ENCODE data around the gene SAMD4A. TPM values are rescaled to one million over a fixed set of nuclear protein-coding genes. Genes with fewer than 3 reads are reported as not detected.
A peak's percentile ranks its signal among the peaks of the same experiment; 100 is the strongest.

The SAMD4A gene
- total RNA-seq, 1 donor from 2014 or later, result 66.0 TPM

- H3K27me3 ChIP-seq, result no peaks in the 10 kb centered on the region
- H3K36me3 ChIP-seq, result no peaks in the 10 kb centered on the region
- no peak for DNase-seq (ENCODE audit: low spot score in 2 of 2)
- H3K4me3 ChIP-seq, result no peak overlapping the region
- intact Hi-C loops (cut with DNase I), result loop anchor here (5.0 kb wide), 1 partner anchor 330 kb away; no protein-coding TSS in a partner anchor
- peaks cover 0 to 3% of the 10 kb centered on the region in 2 donors for H3K4me1 ChIP-seq
- no peak overlapping the region for H3K27ac ChIP-seq
- no peak for TF ChIP-seq CTCF (IDR thresholded peaks at IDR 0.05)
- no peaks in the 10 kb centered on the region for H3K9me3 ChIP-seq
Measured at GRCh38 chr14:54562334-54562733, 4.6 kb upstream of the SAMD4A start.

GRCh38 chr14:54564071-54564867, 2.7 kb upstream of the SAMD4A start:
- intact Hi-C loops (cut with DNase I), result loop anchor here (1.0 to 5.0 kb wide), 3 partner anchors 127 to 328 kb away; no protein-coding TSS in a partner anchor
- no peaks in the 10 kb centered on the region for H3K9me3 ChIP-seq

GRCh38 chr14:54564868-54565784, 1.8 kb upstream of the SAMD4A start:
- no peaks in the 10 kb centered on the region for H3K9me3 ChIP-seq
- peaks cover 0 to 6% of the 10 kb centered on the region in 2 donors for H3K36me3 ChIP-seq
- peak; percentile 20 to 41 (median 32) for TF ChIP-seq CTCF (IDR thresholded peaks at IDR 0.05)
- H3K27me3 ChIP-seq, result no peaks in the 10 kb centered on the region
- intact Hi-C loops (cut with DNase I), result loop anchor here (1.0 to 5.0 kb wide), 4 partner anchors 126 to 327 kb away; no protein-coding TSS in a partner anchor
- peak overlapping the region; percentile 87 to 91 for H3K4me3 ChIP-seq
- peak overlapping the region; percentile 99 to 100 for H3K27ac ChIP-seq
- peaks cover 0 to 8% of the 10 kb centered on the region in 2 donors for H3K4me1 ChIP-seq
- DNase-seq (ENCODE audit: low spot score in 2 of 2), result peak in 1 of 2 donors; percentile 85

More at GRCh38 chr14:54564071-54564867, 2.7 kb upstream of the SAMD4A start:
- no peaks in the 10 kb centered on the region for H3K27me3 ChIP-seq
- H3K27ac ChIP-seq, result peak overlapping the region; percentile 99 to 100
- peaks cover 0 to 6% of the 10 kb centered on the region in 2 donors for H3K36me3 ChIP-seq
- peak; percentile 63 to 82 (median 78) for TF ChIP-seq CTCF (IDR thresholded peaks at IDR 0.05)
- DNase-seq (ENCODE audit: low spot score in 2 of 2), result no peak
- H3K4me1 ChIP-seq, result peaks cover 0 to 5% of the 10 kb centered on the region in 2 donors
- H3K4me3 ChIP-seq, result peak overlapping the region; percentile 87 to 91

- H3K4me3 ChIP-seq, result peak overlapping the region; percentile 87 to 91
- peak overlapping the region; percentile 99 to 100 for H3K27ac ChIP-seq
- DNase-seq (ENCODE audit: low spot score in 2 of 2), result peak; percentile 86 to 98
- H3K36me3 ChIP-seq, result peaks cover 0 to 6% of the 10 kb centered on the region in 2 donors
- intact Hi-C loops (cut with DNase I), result loop anchor here (1.0 to 2.0 kb wide), 3 partner anchors 87 to 207 kb away; no protein-coding TSS in a partner anchor
- peaks cover 0 to 14% of the 10 kb centered on the region in 2 donors for H3K4me1 ChIP-seq
- no peak for TF ChIP-seq CTCF (IDR thresholded peaks at IDR 0.05)
- H3K9me3 ChIP-seq, result no peaks in the 10 kb centered on the region
- no peaks in the 10 kb centered on the region for H3K27me3 ChIP-seq
Measured at GRCh38 chr14:54565785-54566409, 1.0 kb upstream of the SAMD4A start.

GRCh38 chr14:54567224-54567638, 303 bp downstream of the SAMD4A start:
- Histone ChIP-seq H3K4me1 (peaks cover 0 to 24% of the 10 kb centered on the region in 2 donors), H3K9me3 (peaks cover 0 to 1% of the 10 kb centered on the region in 2 donors), H3K27me3 (no peaks in the 10 kb centered on the region), H3K27ac (peak overlapping the region; percentile 99 to 100), H3K36me3 (peaks cover 0 to 6% of the 10 kb centered on the region in 2 donors), H3K4me3 (peak overlapping the region; percentile 87 to 91)
- DNase-seq (ENCODE audit: low spot score in 2 of 2), result no peak
- TF ChIP-seq CTCF (IDR thresholded peaks at IDR 0.05), result no peak
- intact Hi-C loops (cut with DNase I), result loop anchor here (2.0 kb wide), 1 partner anchor 86 kb away; no protein-coding TSS in a partner anchor
